Fibroblast of lung (primary cell): ENCODE measurements around the gene HLA-A. TPM values are rescaled to one million over a fixed set of nuclear protein-coding genes. Genes with fewer than 3 reads are reported as not detected.

Source experiments
- DNase-seq, 2 donors: peaks; one replicate each; pipeline versions ENCODE4 v3.0.0 to v3.0.0-alpha.2; 2010; ENCODE audit warnings: low read depth in 2 of 2
- H2AFZ ChIP-seq: 2 replicates; pipeline ENCODE4 v1.5.1; 2012; ENCODE audit warnings: low read length, control low read depth, inconsistent platforms
- H3K27ac ChIP-seq: 2 replicates; pipeline ENCODE4 v1.5.1; 2011; ENCODE audit warnings: low read length, control low read depth; ENCODE audit not compliant: insufficient read depth
- H3K27me3 ChIP-seq: 2 replicates; pipeline ENCODE4 v1.5.1; 2011; ENCODE audit warnings: mild to moderate bottlenecking, low read length; ENCODE audit not compliant: control insufficient read depth, insufficient read depth
- H3K36me3 ChIP-seq: 2 replicates; pipeline ENCODE4 v1.5.1; 2011; ENCODE audit warnings: low read length; ENCODE audit not compliant: control insufficient read depth, insufficient read depth
- H3K4me1 ChIP-seq: 2 replicates; pipeline ENCODE4 v1.5.1; 2011; ENCODE audit warnings: low read length; ENCODE audit not compliant: control insufficient read depth, insufficient read depth; ENCODE audit errors: extremely low read depth
- H3K4me2 ChIP-seq: 2 replicates; pipeline ENCODE4 v1.5.1; 2011; ENCODE audit warnings: low read length, control low read depth; ENCODE audit not compliant: insufficient read depth; ENCODE audit errors: extremely low read depth
- H3K4me3 ChIP-seq, 4 experiments: fragments of 200-600 bp in 1 of 4; sonication (generic) in 1 of 4; replicated peaks in 1 of 4; 2 replicates each; pipeline ENCODE4 v1.5.1; 2011 to 2016; ENCODE audit warnings: low read length in 4 of 4, low read depth in 3 of 4, mild to moderate bottlenecking in 3 of 4, control low read depth in 2 of 4, inconsistent platforms in 1 of 4, mixed read lengths in 1 of 4; ENCODE audit not compliant: insufficient read depth in 1 of 4; ENCODE audit errors: control extremely low read depth in 1 of 4
- H3K79me2 ChIP-seq: 2 replicates; pipeline ENCODE4 v1.5.1; 2012; ENCODE audit warnings: mild to moderate bottlenecking, low read length, inconsistent platforms; ENCODE audit not compliant: control insufficient read depth, insufficient read depth
- H3K9ac ChIP-seq: 2 replicates; pipeline ENCODE4 v1.5.1; 2011; ENCODE audit warnings: mild to moderate bottlenecking, low read length, control low read depth; ENCODE audit not compliant: insufficient read depth
- H3K9me3 ChIP-seq: 2 replicates; pipeline ENCODE4 v1.5.1; 2012; ENCODE audit warnings: low read depth, low read length; ENCODE audit not compliant: control insufficient read depth, insufficient read depth
- H4K20me1 ChIP-seq: 2 replicates; pipeline ENCODE4 v1.5.1; 2011; ENCODE audit warnings: low read length; ENCODE audit not compliant: control insufficient read depth, insufficient read depth; ENCODE audit errors: extremely low read depth
- EZH2 ChIP-seq: IDR thresholded peaks from 2 replicates; pipeline ENCODE4 v1.5.1; 2012; ENCODE audit warnings: low read length, control low read depth, mild to moderate bottlenecking; ENCODE audit errors: missing control alignments
- polyA plus RNA-seq, 2 donors: library from polyadenylated mRNA; depleted of rRNA in 1 of 2; stranded (reverse) in 1 of 2; unstranded in 1 of 2; fragments of >200 nt; gene quantifications; 2 replicates each; pipeline ENCODE4 v1.2.1, GENCODE V29; 2011 to 2012; ENCODE audit warnings: missing spikeins in 1 of 2
- total RNA-seq: library from RNA; depleted of rRNA; stranded (reverse); fragments of >200 nt; gene quantifications from 2 replicates; pipeline ENCODE4 v1.2.1, GENCODE V29; 2014
- TF ChIP-seq, protein P1 (sequence below), 2 donors: IDR thresholded peaks in 1 of 2; conservative IDR thresholded peaks in 1 of 2; 1 replicate in 1 of 2; 2 replicates in 1 of 2; pipeline ENCODE4 v1.5.1; 2011 to 2012; ENCODE audit warnings: low read length in 2 of 2, control low read depth in 1 of 2, inconsistent platforms in 1 of 2, low read depth in 1 of 2, mild to moderate bottlenecking in 1 of 2

Gene HLA-A
- total and polyA plus RNA-seq, 2 donors (not counting 1 experiment from before 2014, with no cell fraction given) = 272 to 666 TPM

DNA sequence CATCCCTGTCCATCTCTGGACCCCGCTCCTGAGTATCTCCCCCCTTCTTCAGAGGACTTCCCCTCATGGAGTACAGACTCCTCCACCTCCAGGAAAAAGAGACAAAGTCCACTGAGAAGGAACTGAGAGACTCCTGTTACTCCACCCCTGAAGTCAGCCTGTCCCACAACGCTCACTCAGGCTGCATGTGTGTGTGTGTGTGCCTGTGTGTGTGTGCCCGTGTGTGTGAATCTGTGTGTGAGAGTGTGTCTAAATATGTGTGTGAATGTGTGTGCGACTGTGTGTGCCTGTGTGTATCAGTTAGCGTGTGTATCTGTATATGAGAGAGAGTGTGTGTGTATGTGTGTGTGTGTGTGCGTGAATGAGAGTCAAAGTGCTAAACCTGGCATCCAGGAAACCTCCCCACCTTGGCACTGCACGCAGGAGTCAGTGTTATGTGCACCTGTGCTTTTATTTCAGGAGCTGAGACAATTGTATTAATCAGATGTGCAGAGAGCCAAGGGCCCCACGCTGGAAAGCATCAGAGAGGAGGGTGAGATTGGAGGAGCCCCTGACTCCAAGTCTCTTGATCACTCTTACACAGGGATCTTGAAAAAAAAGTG lies 39.0 kb downstream of the HLA-A start:
- no peaks in the 10 kb centered on the region for H3K79me2 ChIP-seq
- H3K36me3 ChIP-seq = no peaks in the 10 kb centered on the region
- no peak overlapping the region for H3K4me3 ChIP-seq
- H2AFZ ChIP-seq = no peak overlapping the region
- no peaks in the 10 kb centered on the region for H4K20me1 ChIP-seq
- no peaks in the 10 kb centered on the region for H3K9me3 ChIP-seq
- TF ChIP-seq, protein P1, sequence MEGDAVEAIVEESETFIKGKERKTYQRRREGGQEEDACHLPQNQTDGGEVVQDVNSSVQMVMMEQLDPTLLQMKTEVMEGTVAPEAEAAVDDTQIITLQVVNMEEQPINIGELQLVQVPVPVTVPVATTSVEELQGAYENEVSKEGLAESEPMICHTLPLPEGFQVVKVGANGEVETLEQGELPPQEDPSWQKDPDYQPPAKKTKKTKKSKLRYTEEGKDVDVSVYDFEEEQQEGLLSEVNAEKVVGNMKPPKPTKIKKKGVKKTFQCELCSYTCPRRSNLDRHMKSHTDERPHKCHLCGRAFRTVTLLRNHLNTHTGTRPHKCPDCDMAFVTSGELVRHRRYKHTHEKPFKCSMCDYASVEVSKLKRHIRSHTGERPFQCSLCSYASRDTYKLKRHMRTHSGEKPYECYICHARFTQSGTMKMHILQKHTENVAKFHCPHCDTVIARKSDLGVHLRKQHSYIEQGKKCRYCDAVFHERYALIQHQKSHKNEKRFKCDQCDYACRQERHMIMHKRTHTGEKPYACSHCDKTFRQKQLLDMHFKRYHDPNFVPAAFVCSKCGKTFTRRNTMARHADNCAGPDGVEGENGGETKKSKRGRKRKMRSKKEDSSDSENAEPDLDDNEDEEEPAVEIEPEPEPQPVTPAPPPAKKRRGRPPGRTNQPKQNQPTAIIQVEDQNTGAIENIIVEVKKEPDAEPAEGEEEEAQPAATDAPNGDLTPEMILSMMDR (conservative IDR thresholded peaks at IDR 0.05 in 1 of 2, IDR thresholded peaks at IDR 0.05 in 1 of 2; ENCODE audit: low read depth in 1 of 2, low read length in 2 of 2) = no peak
- TF ChIP-seq EZH2 = no peak
- H3K4me1 ChIP-seq = peaks cover under 1% of the 10 kb centered on the region
- no peak overlapping the region for H3K27ac ChIP-seq
- H3K4me2 ChIP-seq = no peak overlapping the region
- no peak overlapping the region for H3K9ac ChIP-seq
- no peak for DNase-seq
- H3K27me3 ChIP-seq = no peaks in the 10 kb centered on the region

DNA sequence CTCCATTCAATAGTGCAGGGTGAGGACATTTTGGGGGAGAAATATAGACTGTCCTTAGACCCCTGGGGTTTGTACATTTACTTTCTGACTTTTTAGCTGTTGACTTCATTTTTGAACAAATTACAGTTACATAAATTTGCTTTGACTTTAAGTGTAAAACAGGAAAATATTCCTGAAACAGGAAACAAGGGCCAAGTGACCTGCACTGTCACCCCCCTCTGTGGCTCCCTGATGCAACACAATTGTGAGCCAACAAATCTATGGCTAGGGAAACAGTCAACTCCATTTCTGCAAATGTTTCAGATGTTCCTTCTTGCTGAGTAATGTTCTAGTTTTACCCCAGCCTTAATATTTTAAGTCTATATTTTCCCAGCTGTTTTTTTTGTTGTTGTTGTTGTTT lies 39.8 kb downstream of the HLA-A start:
- Histone ChIP-seq H3K9ac (no peak overlapping the region), H3K79me2 (no peaks in the 10 kb centered on the region), H3K27me3 (no peaks in the 10 kb centered on the region), H3K9me3 (no peaks in the 10 kb centered on the region), H4K20me1 (no peaks in the 10 kb centered on the region), H2AFZ (no peak overlapping the region), H3K27ac (no peak overlapping the region), H3K4me2 (no peak overlapping the region), H3K4me3 (no peak overlapping the region), H3K4me1 (no peaks in the 10 kb centered on the region), H3K36me3 (no peaks in the 10 kb centered on the region)
- TF ChIP-seq EZH2 = no peak
- TF ChIP-seq, protein P1 (conservative IDR thresholded peaks at IDR 0.05 in 1 of 2, IDR thresholded peaks at IDR 0.05 in 1 of 2; ENCODE audit: low read depth in 1 of 2, low read length in 2 of 2) = no peak
- no peak for DNase-seq

DNA sequence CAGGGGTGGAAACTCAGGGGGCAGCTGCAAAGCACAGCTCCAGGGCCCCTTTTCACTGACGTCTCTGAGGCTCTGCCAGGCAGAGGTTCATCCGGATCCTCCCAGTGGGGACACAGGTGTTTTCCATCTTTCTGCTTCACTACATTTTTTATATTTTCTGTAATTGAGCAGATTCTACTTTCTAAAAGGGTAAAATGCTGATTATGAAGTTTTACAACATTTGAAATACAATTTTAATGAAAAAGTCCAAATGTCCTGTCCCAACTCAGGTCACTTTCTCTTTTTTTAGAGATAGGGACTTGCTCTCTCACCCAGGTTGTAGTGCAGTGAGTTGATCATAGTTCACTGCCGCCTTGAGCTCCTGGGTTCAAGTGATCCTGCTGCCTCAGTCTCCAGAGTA lies 41.9 kb downstream of the HLA-A start:
- DNase-seq = no peak
- Histone ChIP-seq H3K4me2 (no peak overlapping the region), H3K36me3 (no peaks in the 10 kb centered on the region), H3K4me1 (no peaks in the 10 kb centered on the region), H3K27ac (no peak overlapping the region), H3K27me3 (no peaks in the 10 kb centered on the region), H3K4me3 (no peak overlapping the region), H2AFZ (no peak overlapping the region), H3K9ac (no peak overlapping the region), H4K20me1 (no peaks in the 10 kb centered on the region), H3K79me2 (no peaks in the 10 kb centered on the region), H3K9me3 (no peaks in the 10 kb centered on the region)
- TF ChIP-seq EZH2 = no peak
- TF ChIP-seq, protein P1 (conservative IDR thresholded peaks at IDR 0.05 in 1 of 2, IDR thresholded peaks at IDR 0.05 in 1 of 2; ENCODE audit: low read depth in 1 of 2, low read length in 2 of 2) = no peak
